NT2/D1 (cell line): ENCODE data around the gene CDC42BPA.
"Not testable (repeated sequence)": the region's sequence is repeated elsewhere in the genome, so short reads cannot be mapped to it uniquely, and the experiment has no call there.

ENCODE experiments used
- SUZ12 ChIP-seq: IDR thresholded peaks from 2 replicates; pipeline ENCODE4 v1.6.1; 2011; ENCODE audit not compliant: insufficient read length, insufficient read depth; ENCODE audit errors: extremely low read depth
- YY1 ChIP-seq: IDR thresholded peaks from 2 replicates; pipeline ENCODE4 v1.6.1; 2011; ENCODE audit not compliant: insufficient read length, insufficient read depth
- ZNF274 ChIP-seq: IDR thresholded peaks from 2 replicates; pipeline ENCODE4 v1.6.1; 2011; ENCODE audit warnings: mild to moderate bottlenecking, low read depth, low read length

GRCh38 chr1:226955857-226956256 is 362.4 kb downstream of the CDC42BPA start:
- not testable (repeated sequence) for TF ChIP-seq YY1, SUZ12, ZNF274
